ENCODE data around the gene RPS6KB1. TPM values are rescaled to one million over a fixed set of nuclear protein-coding genes. Genes with fewer than 3 reads are reported as not detected.
"Not testable (repeated sequence)": the region's sequence is repeated elsewhere in the genome, so short reads cannot be mapped to it uniquely, and the experiment has no call there.

The RPS6KB1 gene
- total RNA-seq, 3 donors from 2014 or later: 27.9 to 41.7 (median 30.6) TPM

GRCh38 chr17:59903455-59903854, 10.5 kb downstream of the RPS6KB1 start:
- DNase-seq (no peak), ATAC-seq (no peak)
- TF ChIP-seq CTCF (IDR thresholded peaks at IDR 0.05): no peak
- intact Hi-C loops (cut with DNase I, micrococcal nuclease): no loop called here
- Histone ChIP-seq H3K9me3 (no peaks in the 10 kb centered on the region), H3K4me3 (no peak overlapping the region), H3K36me3 (ENCODE audit: low read depth) (no peaks in the 10 kb centered on the region), H3K4me1 (ENCODE audit: low read depth) (no peaks in the 10 kb centered on the region)

GRCh38 chr17:59907467-59907866, 14.5 kb downstream of the RPS6KB1 start:
- no peaks in the 10 kb centered on the region for H3K36me3 ChIP-seq (ENCODE audit: low read depth)
- H3K4me1 ChIP-seq (ENCODE audit: low read depth): no peaks in the 10 kb centered on the region
- TF ChIP-seq CTCF (IDR thresholded peaks at IDR 0.05): no peak
- H3K9me3 ChIP-seq: no peaks in the 10 kb centered on the region
- no peak for ATAC-seq
- DNase-seq: no peak
- H3K4me3 ChIP-seq: no peak overlapping the region
- intact Hi-C loops (cut with DNase I, micrococcal nuclease): no loop called here

GRCh38 chr17:59914274-59914854, 21.4 kb downstream of the RPS6KB1 start:
- ATAC-seq (no peak), DNase-seq (no peak)
- Histone ChIP-seq H3K4me3 (no peak overlapping the region), H3K4me1 (ENCODE audit: low read depth) (no peaks in the 10 kb centered on the region), H3K36me3 (ENCODE audit: low read depth) (peaks cover 14% of the 10 kb centered on the region), H3K9me3 (no peaks in the 10 kb centered on the region)
- no peak for TF ChIP-seq CTCF (IDR thresholded peaks at IDR 0.05)
- intact Hi-C loops (cut with DNase I, micrococcal nuclease): no loop called here

GRCh38 chr17:59916446-59916845, 23.5 kb downstream of the RPS6KB1 start:
- DNase-seq: no peak
- no peak for TF ChIP-seq CTCF (IDR thresholded peaks at IDR 0.05)
- Histone ChIP-seq H3K4me1 (ENCODE audit: low read depth) (no peaks in the 10 kb centered on the region), H3K36me3 (ENCODE audit: low read depth) (peaks cover 14% of the 10 kb centered on the region), H3K9me3 (no peaks in the 10 kb centered on the region), H3K4me3 (no peak overlapping the region)
- no peak for ATAC-seq
- intact Hi-C loops (cut with DNase I, micrococcal nuclease): no loop called here

- H3K4me3 ChIP-seq; H3K36me3 ChIP-seq (ENCODE audit: low read depth); H3K9me3 ChIP-seq; H3K4me1 ChIP-seq (ENCODE audit: low read depth); ATAC-seq; DNase-seq: not testable (repeated sequence)
- intact Hi-C loops (cut with DNase I, micrococcal nuclease): loop anchor here in 1 of 2 donors (5.0 kb wide), 1 partner anchor 122 kb away; no protein-coding TSS in a partner anchor
Measured at GRCh38 chr17:59920637-59921036, 27.7 kb downstream of the RPS6KB1 start.

GRCh38 chr17:59930121-59930520, 37.2 kb downstream of the RPS6KB1 start:
- H3K9me3 ChIP-seq; intact Hi-C loops (cut with DNase I, micrococcal nuclease); H3K4me1 ChIP-seq (ENCODE audit: low read depth); H3K4me3 ChIP-seq; H3K36me3 ChIP-seq (ENCODE audit: low read depth); DNase-seq; ATAC-seq: not testable (repeated sequence)

GRCh38 chr17:59930768-59931167, 37.8 kb downstream of the RPS6KB1 start:
- DNase-seq; H3K4me1 ChIP-seq (ENCODE audit: low read depth); H3K4me3 ChIP-seq; intact Hi-C loops (cut with DNase I, micrococcal nuclease); H3K9me3 ChIP-seq; H3K36me3 ChIP-seq (ENCODE audit: low read depth); ATAC-seq: not testable (repeated sequence)

GRCh38 chr17:59933317-59933716, 40.4 kb downstream of the RPS6KB1 start:
- intact Hi-C loops (cut with DNase I, micrococcal nuclease); H3K4me1 ChIP-seq (ENCODE audit: low read depth); DNase-seq; H3K9me3 ChIP-seq; ATAC-seq; H3K4me3 ChIP-seq; H3K36me3 ChIP-seq (ENCODE audit: low read depth): not testable (repeated sequence)

- not testable (repeated sequence) for ATAC-seq, DNase-seq
Measured at GRCh38 chr17:59940697-59941096, 47.8 kb downstream of the RPS6KB1 start.

More at GRCh38 chr17:59940697-59941096, 47.8 kb downstream of the RPS6KB1 start:
- H3K36me3 ChIP-seq (ENCODE audit: low read depth); H3K4me1 ChIP-seq (ENCODE audit: low read depth); H3K9me3 ChIP-seq; intact Hi-C loops (cut with DNase I, micrococcal nuclease); H3K4me3 ChIP-seq: not testable (repeated sequence)

Measured in mucosa of descending colon (tissue), 3 donors.